GM21526 (cell line): ENCODE data around the gene CSNK2A2.

Experiments
- ATAC-seq: cut with Tn5 transposase; IDR thresholded peaks from one replicate; pipeline ENCODE4 v1.9.1; 2021; ENCODE audit warnings: moderate library complexity; ENCODE audit not compliant: unreplicated experiment, low FRiP score

Gene CSNK2A2

DNA sequence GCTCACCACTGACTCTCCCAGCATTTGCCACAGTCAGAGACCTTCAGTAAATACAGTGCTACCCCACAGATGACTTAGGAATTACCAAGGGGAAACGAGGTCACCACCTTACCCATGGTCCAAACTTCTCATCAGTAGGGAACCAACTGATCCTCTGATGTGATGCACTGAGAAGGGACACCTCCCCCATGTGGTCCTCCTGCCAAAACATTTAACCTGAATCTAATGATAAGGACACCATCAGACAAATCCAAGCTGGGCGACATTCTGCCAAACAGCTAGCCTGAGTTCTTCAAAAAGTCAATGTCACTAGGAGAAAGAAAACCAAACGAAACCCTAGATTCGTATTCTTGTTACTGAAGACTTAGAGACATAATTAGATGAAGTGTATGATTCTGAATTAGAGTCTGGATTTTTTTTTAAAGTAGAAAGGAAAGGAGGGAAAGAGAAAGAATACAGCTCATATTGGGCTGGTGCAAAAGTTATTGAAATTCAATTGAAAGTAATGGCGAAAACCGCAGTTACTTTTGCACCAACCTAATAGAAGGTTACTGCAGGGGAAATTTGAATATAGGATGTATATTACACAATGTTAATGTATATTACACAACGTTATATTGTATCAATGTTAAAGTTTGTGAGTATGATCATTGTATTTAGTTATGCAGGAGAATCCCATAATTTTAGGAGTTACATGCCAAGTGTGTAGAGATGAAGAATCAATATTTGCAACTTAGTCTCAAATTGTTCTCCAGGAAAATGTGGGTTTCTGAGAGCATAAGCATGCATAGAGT lies 2.3 kb upstream of the CSNK2A2 start:
- ATAC-seq: no peak

DNA sequence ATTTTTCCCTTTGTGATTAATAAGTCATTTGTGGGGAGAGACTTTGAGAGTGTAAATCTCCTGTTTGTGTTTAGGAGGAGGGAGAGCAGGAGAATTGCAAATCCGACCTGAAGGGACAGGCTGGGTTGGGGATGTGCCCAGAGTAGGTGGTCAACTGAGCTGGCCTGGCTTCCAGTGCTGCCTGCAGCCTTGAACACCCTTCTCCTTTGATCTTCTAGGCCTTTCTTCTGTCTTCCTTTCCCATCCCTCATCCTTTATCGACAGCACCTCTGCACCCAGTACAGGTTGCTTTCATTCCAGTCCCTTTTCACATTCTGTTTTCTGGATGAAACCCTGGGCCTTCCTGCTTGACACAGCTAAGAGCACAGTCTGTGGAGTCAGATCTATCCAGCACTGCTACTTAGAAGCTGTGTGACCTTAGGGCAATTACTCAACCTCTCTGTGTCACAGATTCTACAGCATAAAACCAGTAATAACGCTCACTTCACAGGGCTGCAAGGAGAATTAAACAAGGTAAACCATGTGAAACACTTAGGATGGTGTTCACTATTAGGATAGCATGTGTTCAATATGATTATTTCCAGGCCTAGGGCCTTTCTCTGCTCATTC lies 1.0 kb upstream of the CSNK2A2 start:
- no peak for ATAC-seq

DNA sequence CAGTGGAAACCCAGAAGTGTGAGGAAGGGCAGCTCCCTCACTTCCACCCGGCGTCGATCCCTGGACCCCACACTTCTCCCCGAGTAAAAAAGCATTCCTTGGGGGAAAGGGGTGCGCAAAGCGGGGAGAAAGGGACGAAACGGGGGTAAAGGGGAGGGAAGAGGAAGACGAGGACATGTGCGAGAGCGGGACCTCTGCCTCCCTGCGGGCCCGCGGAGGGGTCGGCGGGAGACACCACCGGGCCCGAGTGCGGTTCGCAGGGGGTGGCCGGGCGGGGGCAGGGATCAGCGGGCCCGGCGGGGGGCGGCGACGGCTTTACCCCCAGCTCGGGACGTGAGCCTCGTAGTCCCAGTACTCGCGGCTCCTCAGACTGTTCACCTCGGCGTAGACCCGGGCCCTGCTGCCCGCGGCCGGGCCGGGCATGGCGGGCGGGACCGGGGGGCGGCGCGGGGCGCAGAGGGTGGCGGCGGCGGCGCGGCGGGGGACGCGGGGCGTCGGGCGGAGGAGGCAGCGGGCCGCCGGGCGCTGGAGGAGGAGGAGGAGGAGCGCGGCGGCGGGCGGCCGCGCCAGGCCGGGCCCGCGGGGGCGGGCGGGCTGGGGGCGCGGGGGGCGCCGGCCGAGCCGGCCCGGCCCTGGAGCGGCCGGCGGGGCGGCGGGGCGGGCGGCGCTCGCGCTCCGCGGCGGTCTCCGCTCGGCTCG lies 443 bp downstream of the CSNK2A2 start:
- peak; percentile 4 for ATAC-seq

DNA sequence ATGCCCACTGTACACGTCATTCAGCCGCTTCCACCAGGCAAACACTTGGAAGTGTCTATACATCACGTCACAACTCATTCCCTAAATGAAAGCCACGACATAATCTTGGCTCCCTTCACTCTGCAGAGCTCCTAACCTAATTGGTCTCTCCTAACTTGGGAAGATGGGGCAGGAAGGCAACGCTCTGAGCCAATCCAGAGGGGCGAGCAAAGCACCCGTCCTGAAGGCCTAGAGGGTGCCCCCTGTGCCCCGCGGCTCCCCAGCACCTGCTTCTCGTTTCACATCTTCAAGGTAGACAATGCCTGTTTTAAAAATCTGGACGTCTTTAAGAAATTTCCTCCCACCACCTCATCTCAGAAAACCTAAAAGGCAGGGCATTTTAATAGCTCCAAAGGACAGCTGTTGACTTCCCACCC lies 1.0 kb downstream of the CSNK2A2 start:
- ATAC-seq: no peak

DNA sequence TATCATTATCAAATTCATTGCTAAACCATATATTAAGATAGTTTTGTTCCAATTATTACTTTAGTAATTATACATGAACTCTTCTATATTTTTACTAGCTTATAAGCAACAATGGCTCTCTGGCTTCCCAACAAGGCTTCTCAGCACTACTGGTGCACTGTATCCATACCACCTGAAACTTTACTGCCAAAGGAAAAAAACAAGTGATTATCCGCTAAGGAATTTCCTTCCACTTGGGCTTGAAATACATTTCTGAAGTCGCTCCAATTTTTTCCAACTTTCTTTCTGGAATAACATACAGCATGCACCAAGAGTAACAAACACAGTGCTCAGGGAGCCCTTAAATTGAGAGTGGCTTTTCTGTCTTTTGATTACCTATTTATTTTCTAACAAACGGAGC lies 2.1 kb downstream of the CSNK2A2 start:
- ATAC-seq: no peak

DNA sequence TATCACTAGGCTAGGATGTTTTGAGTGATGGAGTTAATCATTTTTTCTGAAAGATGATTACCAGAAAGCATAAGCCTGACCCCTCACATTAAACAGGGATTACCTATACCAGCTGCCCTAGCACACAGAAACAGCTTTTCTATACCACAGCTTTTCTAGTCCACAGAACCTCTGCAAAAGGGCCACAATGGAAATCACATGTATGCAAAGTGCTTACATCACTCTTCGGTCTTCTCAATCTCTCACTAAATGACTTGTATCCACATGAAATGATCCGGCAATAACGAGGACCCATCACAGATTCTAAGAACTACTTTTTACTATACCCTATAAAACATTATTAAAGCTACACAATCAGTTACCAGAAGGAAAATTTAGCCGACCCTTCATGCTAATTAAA lies 2.6 kb downstream of the CSNK2A2 start:
- ATAC-seq: no peak

DNA sequence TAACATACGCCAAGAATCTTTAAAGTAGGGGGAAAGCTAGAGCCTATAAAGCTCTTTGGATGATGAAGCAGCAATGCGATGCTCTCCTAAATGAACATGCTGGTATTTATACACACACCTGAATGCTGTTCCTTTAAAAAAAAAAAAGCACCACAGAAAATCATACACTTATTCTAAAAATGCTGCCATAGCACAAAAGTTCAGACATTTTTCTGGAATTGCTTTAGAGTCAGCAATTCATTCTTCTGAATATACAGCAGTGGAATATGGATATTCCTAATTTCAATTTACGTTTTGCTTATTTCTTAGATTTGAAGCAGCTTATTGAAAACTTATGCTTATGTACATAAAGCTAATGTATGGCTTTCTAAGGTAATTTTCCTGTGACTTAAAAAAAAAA lies 3.1 kb downstream of the CSNK2A2 start:
- ATAC-seq: no peak

DNA sequence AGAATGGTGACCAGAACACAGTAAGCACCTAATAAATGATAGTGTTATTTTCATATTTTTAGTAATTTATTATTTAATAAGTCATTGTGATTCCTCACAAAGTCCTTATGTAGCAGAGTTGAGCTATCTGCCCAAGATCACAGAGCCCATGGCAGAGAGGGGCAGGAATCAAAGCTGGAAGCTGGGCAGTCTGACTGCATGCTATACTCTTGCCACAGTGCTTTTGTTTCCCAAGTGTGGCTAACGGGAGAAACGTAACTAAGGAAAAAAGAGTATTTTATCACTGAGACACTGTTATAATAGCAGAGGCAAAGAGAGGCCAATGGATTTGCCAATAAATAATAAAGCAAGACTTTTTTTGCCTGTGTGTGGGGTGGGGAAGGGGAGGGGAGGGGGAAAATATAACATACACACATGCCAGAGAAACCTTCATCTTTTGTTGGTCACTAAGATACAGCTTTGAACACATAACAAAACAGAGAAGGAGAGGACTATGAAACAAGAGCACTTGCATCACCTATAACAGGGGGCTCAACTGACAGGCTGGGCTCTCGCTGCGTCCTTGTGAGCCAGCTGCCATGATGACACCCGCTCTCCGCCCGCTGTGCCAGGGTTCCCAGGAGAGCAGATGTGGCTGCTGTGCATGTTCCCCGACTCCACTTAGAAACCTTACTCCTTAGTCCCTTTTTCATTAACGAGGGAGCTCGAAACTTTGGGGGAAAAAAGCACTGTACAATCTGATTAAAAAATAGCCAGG lies 10.1 kb downstream of the CSNK2A2 start:
- ATAC-seq: no peak

DNA sequence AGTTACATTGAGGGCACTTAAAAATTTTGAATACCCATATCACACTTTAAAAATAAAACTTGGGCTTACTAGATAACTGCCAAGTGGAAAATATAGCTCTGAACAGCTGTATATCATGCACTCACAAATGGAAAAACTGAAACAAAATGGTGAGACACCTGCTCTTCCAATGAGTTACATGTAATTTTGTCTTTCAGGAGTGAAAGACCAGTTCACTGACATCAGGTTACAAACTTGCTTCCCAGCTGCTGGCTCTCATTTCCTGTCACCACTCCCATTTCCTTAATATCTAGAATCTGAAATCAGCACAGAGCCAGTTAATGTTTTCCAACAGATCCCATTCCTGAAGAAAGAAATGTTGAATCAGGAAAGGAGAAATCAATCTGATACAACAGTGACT lies 10.8 kb downstream of the CSNK2A2 start:
- ATAC-seq: no peak

DNA sequence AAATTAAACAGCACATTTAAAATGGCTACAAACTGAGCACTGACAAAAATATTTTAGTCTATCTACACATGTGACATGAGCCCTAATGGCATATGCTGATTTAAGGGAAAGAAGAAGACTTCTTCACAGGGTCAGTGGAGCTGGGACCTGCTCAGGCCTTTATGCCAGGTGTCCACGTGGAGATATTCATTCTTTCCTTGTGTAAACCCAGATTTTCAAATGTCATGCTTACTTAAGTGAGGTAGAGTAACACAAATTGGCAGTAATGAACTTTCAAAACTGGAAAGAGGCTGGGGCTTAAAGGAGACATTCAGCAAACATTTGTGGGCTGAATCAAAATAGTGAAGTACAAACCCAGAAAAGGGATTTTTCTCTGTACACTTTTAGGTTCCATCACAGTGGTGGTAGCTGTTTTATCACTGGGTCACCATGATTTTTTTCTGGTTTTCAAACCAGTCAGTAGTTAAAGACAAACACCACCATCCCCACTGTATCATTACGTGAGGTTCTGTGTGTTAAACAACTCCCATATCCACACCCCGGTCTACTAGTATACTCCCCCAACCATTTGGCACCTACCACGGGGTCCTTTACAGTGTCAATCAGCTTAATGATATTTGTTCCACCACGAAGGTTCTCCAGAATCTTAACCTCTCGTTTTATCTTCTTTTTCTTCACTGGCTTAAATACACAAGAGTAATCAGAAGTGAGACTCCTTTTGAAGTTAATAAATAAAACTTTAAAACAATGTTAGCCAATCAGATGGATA lies 11.5 kb downstream of the CSNK2A2 start:
- ATAC-seq: no peak

DNA sequence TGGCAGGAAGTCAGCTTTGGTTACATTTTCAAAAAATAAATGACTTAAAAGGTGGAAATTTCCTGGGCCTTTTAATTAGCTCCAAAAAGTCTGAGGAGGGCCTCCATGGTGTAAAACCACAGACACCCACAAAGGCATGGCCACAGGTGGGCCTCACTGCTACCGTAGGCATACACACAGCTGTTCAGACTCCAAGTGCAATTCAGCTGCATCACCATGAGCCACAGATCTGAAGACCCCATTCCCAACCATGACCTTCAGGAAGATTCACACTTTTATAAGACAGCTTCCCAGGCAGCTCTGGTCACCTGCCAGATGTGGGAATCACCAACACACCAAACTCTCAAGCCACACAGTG lies 20.6 kb downstream of the CSNK2A2 start:
- ATAC-seq: no peak

DNA sequence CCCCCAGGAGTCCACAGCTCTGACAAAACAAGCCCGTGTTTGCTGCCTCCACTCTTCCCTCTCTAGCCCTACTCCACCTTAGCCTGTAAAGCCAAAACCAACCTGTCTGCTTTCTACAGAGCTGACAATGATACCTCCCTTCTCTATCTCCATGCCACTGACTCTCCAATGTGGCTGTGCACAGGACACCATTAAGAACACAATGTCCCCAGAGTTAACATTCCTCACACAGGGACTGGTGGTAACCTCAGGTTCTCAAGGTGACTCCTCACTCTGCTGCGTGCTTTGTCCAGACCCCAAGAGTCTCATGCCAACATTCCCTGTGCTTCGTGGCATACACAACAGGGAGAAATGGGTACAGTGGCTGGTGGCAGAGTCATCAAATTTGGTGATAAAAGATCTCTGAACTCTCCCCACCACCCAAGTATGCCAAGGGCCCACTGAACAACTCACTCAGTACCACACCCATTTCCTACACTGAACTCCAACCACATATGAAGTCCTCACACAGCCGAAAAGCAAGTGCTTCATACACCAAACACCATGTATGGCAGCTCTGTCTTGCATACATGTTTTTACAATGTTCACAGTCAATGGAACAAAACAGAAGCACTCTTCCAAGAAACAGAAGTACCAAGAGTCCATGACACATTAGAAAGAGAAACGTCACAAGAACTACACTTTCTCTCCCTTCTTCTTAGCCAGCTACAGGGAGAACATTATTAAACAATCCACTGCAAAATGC lies 21.1 kb downstream of the CSNK2A2 start:
- ATAC-seq: no peak

DNA sequence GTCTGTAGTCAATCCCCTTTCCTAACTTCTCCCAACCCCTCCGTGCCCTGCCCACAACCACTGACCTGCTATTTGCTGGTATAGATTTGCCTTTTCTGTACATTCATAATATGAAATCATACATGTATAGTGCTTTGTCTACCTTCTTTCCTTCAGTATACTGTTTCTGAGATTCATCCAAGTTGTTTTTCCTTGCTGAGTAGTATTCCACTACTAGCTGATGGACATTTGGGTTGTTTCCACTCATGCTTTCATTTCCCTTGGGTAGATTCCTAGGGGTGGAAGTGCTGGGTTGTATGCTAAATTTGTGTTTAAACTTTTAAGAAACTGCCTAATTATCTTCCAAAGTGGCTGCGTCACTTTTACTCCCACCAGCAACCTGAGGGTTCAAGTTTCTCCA lies 27.7 kb downstream of the CSNK2A2 start:
- no peak for ATAC-seq

DNA sequence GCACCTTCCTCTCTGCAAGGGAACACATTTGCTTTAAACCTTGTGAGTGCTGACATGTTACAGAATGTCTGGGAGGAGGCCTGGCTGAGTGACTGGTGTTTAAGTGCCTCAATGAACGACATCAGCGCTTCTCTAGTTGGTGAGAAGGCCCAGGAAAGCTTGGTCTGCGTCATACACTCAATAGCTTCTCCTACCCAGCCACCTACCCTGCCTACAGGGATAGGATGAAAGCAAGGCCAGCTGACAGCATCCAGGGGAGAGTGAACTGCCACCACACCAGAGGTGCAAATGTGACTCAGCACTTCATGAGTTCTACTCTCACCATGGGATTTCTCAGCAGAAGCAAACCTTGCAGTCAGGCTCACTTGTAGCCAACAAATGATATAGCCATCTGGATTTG lies 37.1 kb downstream of the CSNK2A2 start:
- no peak for ATAC-seq

DNA sequence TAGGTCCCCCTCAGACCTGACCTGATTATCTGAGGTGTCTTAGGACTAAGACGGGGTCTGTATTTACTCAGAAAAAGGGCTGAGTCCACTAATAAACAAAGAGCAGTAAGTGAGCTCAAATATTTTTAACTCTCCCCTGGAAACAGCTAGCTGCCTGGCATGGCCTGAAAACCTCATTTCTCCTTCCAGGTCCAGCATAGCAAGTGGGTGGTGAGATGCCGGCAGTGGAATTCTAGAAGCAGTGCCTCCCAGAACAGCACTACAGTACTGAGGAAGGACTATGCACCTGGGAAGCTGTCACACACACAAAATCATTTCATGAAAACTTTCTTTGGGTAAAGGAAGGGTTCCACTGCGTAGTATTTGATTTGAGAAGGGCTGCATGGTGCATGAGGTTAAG lies 39.2 kb downstream of the CSNK2A2 start:
- ATAC-seq: no peak

DNA sequence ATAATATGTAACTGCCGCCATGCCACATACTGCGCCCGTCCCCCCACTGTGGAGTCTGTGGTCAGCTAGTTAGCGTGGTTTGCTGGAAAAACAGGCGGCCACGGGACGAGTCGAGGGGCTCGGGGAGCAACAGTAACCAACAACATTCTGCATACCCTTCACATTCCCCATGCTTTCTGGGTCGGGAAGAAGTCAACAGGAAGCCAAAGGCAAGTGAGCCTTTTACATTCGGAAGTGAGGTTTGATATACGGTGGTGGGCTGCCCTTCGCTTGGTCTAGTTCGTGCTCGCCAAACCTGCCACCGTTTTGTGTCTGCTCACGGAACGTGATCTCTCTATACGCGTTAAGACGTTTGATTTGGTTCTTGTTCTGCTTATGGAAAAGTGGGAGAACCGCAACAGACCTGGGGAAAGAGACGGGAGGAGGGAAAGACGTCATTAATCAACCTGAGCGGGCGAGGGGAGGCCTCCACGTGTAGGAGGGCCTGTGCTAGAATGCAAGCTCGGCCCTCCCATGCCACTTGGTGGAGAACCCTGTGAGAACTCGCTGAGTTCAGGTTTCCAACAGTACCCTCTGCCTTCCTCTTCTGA lies 39.9 kb downstream of the CSNK2A2 start:
- ATAC-seq: no peak

DNA sequence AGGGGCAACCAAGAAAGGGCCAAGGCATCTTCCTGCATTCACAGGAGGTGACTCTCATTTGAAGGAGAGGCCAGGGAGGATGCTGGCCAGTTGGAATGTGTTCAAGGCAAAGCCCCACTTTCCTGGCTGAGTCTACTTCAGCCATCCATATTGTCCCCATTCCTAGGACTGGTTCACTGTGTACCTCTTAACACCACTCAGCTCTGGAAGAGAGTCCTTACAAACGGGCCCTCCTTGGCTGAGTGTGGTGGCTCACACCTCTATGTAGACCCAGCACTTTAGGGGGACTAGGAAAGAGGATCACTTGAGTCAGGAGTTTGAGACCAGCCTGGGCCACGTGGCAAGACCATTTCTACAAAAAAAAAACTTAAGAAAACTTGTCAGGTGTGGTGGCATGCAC lies 40.7 kb downstream of the CSNK2A2 start:
- ATAC-seq: no peak

DNA sequence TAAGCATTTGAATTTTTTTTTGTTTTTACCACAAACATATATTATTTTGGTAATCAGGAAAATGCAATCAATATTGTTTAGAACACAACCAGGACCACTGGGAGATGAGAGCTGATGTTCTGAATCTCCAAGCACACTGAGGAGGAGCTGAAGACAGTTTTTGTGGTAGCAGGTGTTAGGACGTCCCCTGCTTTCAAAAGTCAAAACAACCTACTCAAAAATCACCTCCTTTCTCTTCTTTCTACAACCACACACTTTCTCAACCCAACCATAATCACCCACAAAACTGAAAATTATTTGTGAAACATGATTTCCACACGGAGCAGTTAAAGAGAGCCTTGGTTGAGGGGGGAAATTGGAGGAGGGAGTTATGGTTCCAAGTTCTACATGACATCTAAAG lies 42.1 kb downstream of the CSNK2A2 start:
- no peak for ATAC-seq

DNA sequence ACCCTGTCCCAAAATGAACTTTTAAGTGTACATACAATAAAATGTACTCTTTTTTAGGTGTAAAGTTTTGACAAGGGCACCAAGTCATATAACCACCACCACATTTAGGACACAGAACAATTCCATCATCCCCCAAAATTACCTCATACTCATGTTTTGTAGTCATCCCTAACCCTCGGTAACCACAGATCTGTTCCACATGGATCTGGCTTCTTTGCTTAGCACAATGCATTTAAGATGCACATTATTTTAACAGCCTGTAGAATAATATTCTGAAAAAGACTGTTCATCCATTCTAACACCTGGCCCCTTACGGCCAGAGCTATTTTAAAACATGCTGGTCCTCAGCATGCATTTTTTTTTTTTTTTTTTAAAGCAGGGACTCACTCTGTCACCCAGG lies 43.6 kb downstream of the CSNK2A2 start:
- no peak for ATAC-seq
